SK-N-MC (cell line): ENCODE measurements around the gene IMMP2L.

ENCODE experiments used
- EZH2 ChIP-seq: fragments of 200-600 bp; sonication (generic); IDR thresholded peaks from one replicate; pipeline ENCODE4 v1.6.1; 2017; ENCODE audit warnings: antibody characterized with exemption
- POLR2AphosphoS5 ChIP-seq: IDR thresholded peaks from 2 replicates; pipeline ENCODE4 v1.6.1; 2012; ENCODE audit warnings: mild to moderate bottlenecking, low read depth, low read length, borderline replicate concordance

DNA sequence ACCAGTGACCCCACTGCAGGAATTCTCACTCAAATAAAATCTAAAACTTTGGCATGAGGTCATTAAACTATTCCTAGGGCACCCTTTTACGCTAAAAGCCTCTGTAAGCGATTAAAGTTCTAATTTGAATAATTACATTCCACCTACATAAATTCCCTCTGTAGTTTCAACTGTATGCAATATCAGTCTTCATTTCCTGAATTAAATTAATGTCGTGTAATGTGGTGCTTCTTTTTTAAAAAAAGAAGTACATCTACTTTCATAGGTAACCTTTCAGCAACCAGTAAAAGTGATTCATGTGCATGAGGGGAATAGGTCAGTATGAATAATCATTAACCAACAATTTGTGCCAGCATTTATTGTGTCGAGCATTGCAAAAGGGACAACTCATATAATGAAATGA, 44.7 kb downstream of the IMMP2L start:
- TF ChIP-seq EZH2: no peak
- TF ChIP-seq POLR2AphosphoS5: peak; percentile 19; the same call in 1 of the 2 replicates
